HepG2 (cell line): ENCODE data around the gene SSC4D. TPM values are rescaled to one million over a fixed set of nuclear protein-coding genes. Genes with fewer than 3 reads are reported as not detected.
A peak's percentile ranks its signal among the peaks of the same experiment; 100 is the strongest.

Source experiments
- ATAC-seq: fragments of 200-7000 bp; cut with Tn5 transposase; 3 replicates; pipeline ENCODE4 v1.9.1; 2020; ENCODE audit warnings: mild to moderate bottlenecking, moderate library complexity
- BruUV-seq: library from RNA; stranded (reverse); fragments of 400-500 nt; replicated peaks from 2 replicates; lab custom pipeline; 2021; lab: Mats Ljungman, UMichigan
- CTCF ChIA-PET: fragments of 300-600 bp; formaldehyde crosslinking; extraction: SDS; loops from one replicate; lab custom pipeline; 2021; ENCODE audit warnings: low total read pairs, inconsistent platforms, low intra/inter-chr PET ratio; lab: Yijun Ruan, JAX
- POLR2A ChIA-PET: fragments of 350-600 bp; sonication (Branson Sonifier 250); formaldehyde crosslinking; loops from one replicate; lab custom pipeline; 2020; ENCODE audit warnings: antibody characterized with exemption, inconsistent platforms; lab: Yijun Ruan, JAX
- DNase-seq: peaks from one replicate; pipeline ENCODE4 v3.0.0-alpha.2; 2015; ENCODE audit warnings: low spot score
- FAIRE-seq: peaks from 3 replicates; lab custom pipeline; 2011; peaks lifted over from hg19 to GRCh38; lab: Jason Lieb, UNC
- H2AFZ ChIP-seq: one replicate; pipeline ENCODE4 v1.6.1; 2011; ENCODE audit warnings: low read length, inconsistent platforms
- H3K27ac ChIP-seq: fragments of 300-600 bp; 3 replicates; pipeline ENCODE4 v1.8.0; 2011; ENCODE audit warnings: mixed run types, mild to moderate bottlenecking, mixed read lengths, low read length, inconsistent platforms; ENCODE audit not compliant: insufficient read depth; ENCODE audit errors: extremely low read length
- H3K27me3 ChIP-seq, 2 experiments: fragments of 200-600 bp in 1 of 2; 2 replicates in 1 of 2; 3 replicates in 1 of 2; pipeline versions ENCODE4 v1.6.0 to v1.8.0; 2011; ENCODE audit warnings: low read length in 2 of 2, mild to moderate bottlenecking in 2 of 2, moderate library complexity in 2 of 2, inconsistent platforms in 1 of 2; ENCODE audit not compliant: insufficient read depth in 2 of 2, control insufficient read depth in 1 of 2
- H3K36me3 ChIP-seq, 2 experiments: fragments of 200-600 bp in 1 of 2; replicated peaks in 1 of 2; 2 replicates in 1 of 2; 3 replicates in 1 of 2; pipeline versions ENCODE4 v1.5.1 to v1.8.0; 2011; ENCODE audit warnings: low read length in 2 of 2, inconsistent platforms in 1 of 2; ENCODE audit not compliant: insufficient read depth in 2 of 2, control insufficient read depth in 1 of 2
- H3K4me1 ChIP-seq: 2 replicates; pipeline ENCODE4 v1.5.1; 2012; ENCODE audit warnings: low read length, inconsistent platforms; ENCODE audit not compliant: insufficient read depth
- H3K4me2 ChIP-seq: 2 replicates; pipeline ENCODE4 v1.6.0; 2011; ENCODE audit warnings: low read depth, low read length, inconsistent platforms
- H3K4me3 ChIP-seq, 3 experiments: fragments of 200-600 bp in 1 of 3; sonication (generic), shearing (Covaris generic) in 1 of 3; replicated peaks in 1 of 3; 2 replicates each; pipeline ENCODE4 v1.5.1; 2011 to 2016; ENCODE audit warnings: low read length in 3 of 3, inconsistent platforms in 2 of 3, low read depth in 2 of 3, mild to moderate bottlenecking in 2 of 3, control low read depth in 1 of 3, mixed read lengths in 1 of 3; ENCODE audit not compliant: insufficient read depth in 1 of 3
- H3K79me2 ChIP-seq: one replicate; pipeline ENCODE4 v1.6.1; 2011; ENCODE audit warnings: low read length, inconsistent platforms; ENCODE audit not compliant: insufficient read depth
- H3K9ac ChIP-seq: 2 replicates; pipeline ENCODE4 v1.6.0; 2011; ENCODE audit warnings: mild to moderate bottlenecking, low read depth, low read length, inconsistent platforms; ENCODE audit not compliant: insufficient read depth
- H3K9me3 ChIP-seq: 2 replicates; pipeline ENCODE4 v1.5.1; 2012; ENCODE audit warnings: mild to moderate bottlenecking, low read length
- H4K20me1 ChIP-seq: 2 replicates; pipeline ENCODE4 v1.6.0; 2011; ENCODE audit warnings: inconsistent platforms, mild to moderate bottlenecking, low read length, moderate library complexity; ENCODE audit not compliant: insufficient read depth
- GATAD2A ChIP-seq: IDR thresholded peaks from 2 replicates; pipeline ENCODE4 v1.6.1; 2016
- HNF1B ChIP-seq: sonication (generic); formaldehyde crosslinking; IDR thresholded peaks from 2 replicates; pipeline ENCODE4 v1.5.1; 2020; ENCODE audit warnings: mild to moderate bottlenecking, moderate library complexity, missing genetic modification reagents
- NONO ChIP-seq, 2 experiments: fragments of 450-650 bp in 1 of 2; sonication (generic) in 1 of 2; formaldehyde crosslinking in 1 of 2; IDR thresholded peaks in 1 of 2; conservative IDR thresholded peaks in 1 of 2; 2 replicates each; pipeline versions ENCODE4 v1.6.1 to v1.8.0; 2017 to 2022; ENCODE audit warnings: mild to moderate bottlenecking in 1 of 2, missing genetic modification reagents in 1 of 2, moderate library complexity in 1 of 2
- PAF1 ChIP-seq: IDR thresholded peaks from 2 replicates; pipeline ENCODE4 v1.6.1; 2016; ENCODE audit warnings: missing genetic modification reagents, missing compliant biosample characterization
- POLR2A ChIP-seq, 2 experiments: IDR thresholded peaks; 2 replicates each; pipeline ENCODE4 v1.6.1; 2011; ENCODE audit warnings: low read depth in 2 of 2, low read length in 2 of 2, mild to moderate bottlenecking in 1 of 2, moderate library complexity in 1 of 2; ENCODE audit not compliant: insufficient read depth in 1 of 2
- TAF15 ChIP-seq: fragments of 200-400 bp; formaldehyde crosslinking; IDR thresholded peaks from one replicate; pipeline ENCODE4 v1.6.1; 2018; ENCODE audit warnings: mild to moderate bottlenecking, low read depth, low read length; ENCODE audit not compliant: poor library complexity, severe bottlenecking
- TFAP4 ChIP-seq: sonication (generic); IDR thresholded peaks from 2 replicates; pipeline ENCODE4 v1.6.1; 2016; ENCODE audit warnings: low read depth, borderline replicate concordance
- ZNF230 ChIP-seq: sonication (generic); formaldehyde crosslinking; IDR thresholded peaks from 2 replicates; pipeline ENCODE4 v1.4.0; 2020; ENCODE audit warnings: mild to moderate bottlenecking, missing genetic modification reagents
- ZNF263 ChIP-seq: sonication (generic); formaldehyde crosslinking; IDR thresholded peaks from 2 replicates; pipeline ENCODE4 v1.4.0; 2020; ENCODE audit warnings: missing genetic modification reagents
- WGBS: methylation state at CpG from one replicate; pipeline ENCODE4 v1.1.6; 2017; ENCODE audit warnings: low lambda C conversion rate; 5-methylcytosine and 5-hydroxymethylcytosine counted together
- in situ Hi-C: cut with HindIII; loops from 2 replicates; pipeline ENCODE4 v1.10.0; 2017; ENCODE audit warnings: low pct_unique_long_range_greater_than_20kb; ENCODE audit not compliant: extremely low pct_ligation_motif_present
- intact Hi-C: fragments of 100-400 bp; cut with micrococcal nuclease; formaldehyde crosslinking; loops from one replicate; pipeline ENCODE4 v1.10.0; 2022; ENCODE audit not compliant: unreplicated experiment
- polyA plus RNA-seq, 8 experiments: library from polyadenylated mRNA; depleted of rRNA in 3 of 8; stranded (reverse) in 7 of 8; unstranded in 1 of 8; fragments of >200 nt; fragmentation: Illumina TruSeq in 4 of 8; extraction: Trizol in 4 of 8; gene quantifications; 2 replicates each; pipeline versions ENCODE4 v1.2.1 to v1.2.3, GENCODE V29; 2011 to 2016; ENCODE audit warnings: low read depth in 4 of 8, missing spikeins in 1 of 8, mixed read lengths in 1 of 8; ENCODE audit not compliant: insufficient read depth in 1 of 8
- total RNA-seq, 5 experiments: library from RNA; depleted of rRNA; stranded (reverse); fragments of >200 nt; fragmentation: Illumina TruSeq; extraction: Trizol; gene quantifications; 2 replicates each; pipeline ENCODE4 v1.2.3, GENCODE V29; 2016; ENCODE audit warnings: low read depth in 1 of 5

SSC4D gene
- total and polyA plus RNA-seq, 2 of the 13 experiments (the other 11 are each of a cell fraction or from before 2014, with no cell fraction given): 33.3 to 63.8 TPM

GRCh38 chr7:76347710-76348109, 61.8 kb downstream of the SSC4D start:
- ATAC-seq (no peak), FAIRE-seq (no peak), DNase-seq (no peak)
- Histone ChIP-seq H3K36me3 (peaks cover 17 to 65% of the 10 kb centered on the region in 2 experiments), H3K27me3 (no peaks in the 10 kb centered on the region), H3K4me2 (no peak overlapping the region), H4K20me1 (peaks cover 46% of the 10 kb centered on the region), H3K9me3 (no peaks in the 10 kb centered on the region), H3K4me3 (no peak overlapping the region), H3K4me1 (peaks cover 87% of the 10 kb centered on the region), H3K79me2 (peaks cover 81% of the 10 kb centered on the region), H3K9ac (no peak overlapping the region), H3K27ac (no peak overlapping the region), H2AFZ (no peak overlapping the region)
- BruUV-seq: no TSS peak
- intact Hi-C loops (no loop called here), in situ Hi-C loops (no loop called here)
- TF ChIP-seq TAF15: no peak
- TF ChIP-seq NONO (IDR thresholded peaks at IDR 0.05): no peak
- no peak for TF ChIP-seq NONO (CRISPR knock-in tag; conservative IDR thresholded peaks at IDR 0.05)
- no peak for TF ChIP-seq ZNF263
- 94% methylated on average over 5 of the region's 5 CpGs for WGBS
- POLR2A ChIA-PET: interaction anchor here (1.1 kb wide), 1 partner anchor 11 kb away, joined by 4 read pairs; the partner anchor contains the start of gene YWHAG
- CTCF ChIA-PET: interaction anchor here (0.6 kb wide), 1 partner anchor 67 kb away, joined by 3 read pairs; no protein-coding TSS in a partner anchor

- Histone ChIP-seq H3K9ac (no peak overlapping the region), H3K36me3 (peaks cover 17 to 65% of the 10 kb centered on the region in 2 experiments), H3K27ac (no peak overlapping the region), H3K4me3 (no peak overlapping the region), H3K27me3 (no peaks in the 10 kb centered on the region), H4K20me1 (peaks cover 38% of the 10 kb centered on the region), H3K4me2 (no peak overlapping the region), H3K4me1 (peaks cover 85% of the 10 kb centered on the region), H2AFZ (no peak overlapping the region), H3K79me2 (peaks cover 81% of the 10 kb centered on the region), H3K9me3 (no peaks in the 10 kb centered on the region)
- TF ChIP-seq PAF1 (CRISPR knock-in tag) (no peak), ZNF230 (CRISPR knock-in tag) (no peak), GATAD2A (CRISPR knock-in tag) (no peak), HNF1B (CRISPR knock-in tag) (no peak), TFAP4 (no peak), POLR2A (IDR thresholded peaks at IDR 0.05; ENCODE audit: insufficient read depth in 1 of 2, low read depth in 2 of 2, low read length in 2 of 2) (0 out of 4 replicates have a peak, but pooled peaks of 1 of the 2 experiments have one; percentile 7)
- BruUV-seq: no TSS peak
- in situ Hi-C loops: no loop called here
- 98% methylated on average over 8 of the region's 8 CpGs for WGBS
- ChIA-PET CTCF (no interaction called here), POLR2A (no interaction called here)
- intact Hi-C loops: no loop called here
- ATAC-seq (no peak), DNase-seq (no peak), FAIRE-seq (no peak)
Measured at GRCh38 chr7:76346778-76347177, 62.7 kb downstream of the SSC4D start.
